SK-N-SH treated with all-trans-retinoic acid at 6 μM for 48 hours (cell line): ENCODE measurements around the gene THSD4.

Experiments used
- ATAC-seq: fragments of 200-7000 bp; cut with Tn5 transposase; 3 replicates; pipeline ENCODE4 v1.9.1; 2020; ENCODE audit warnings: mild to moderate bottlenecking, moderate library complexity
- ARNTL ChIP-seq: fragments of 450-650 bp; formaldehyde crosslinking; IDR thresholded peaks from 2 replicates; pipeline ENCODE4 v1.5.0; 2020; ENCODE audit warnings: low read depth, mild to moderate bottlenecking, moderate library complexity, borderline replicate concordance
- BACH2 ChIP-seq: fragments of 250-450 bp; sonication (Bioruptor Pico); IDR thresholded peaks from 2 replicates; pipeline ENCODE4 v1.9.0; 2021; ENCODE audit warnings: mild to moderate bottlenecking, borderline replicate concordance
- CSDC2 ChIP-seq: fragments of 250-450 bp; sonication (Bioruptor Pico); IDR thresholded peaks from 2 replicates; pipeline ENCODE4 v1.5.0; 2020; ENCODE audit warnings: mild to moderate bottlenecking, moderate library complexity
- CSRNP3 ChIP-seq: fragments of 250-450 bp; sonication (Bioruptor Pico); IDR thresholded peaks from 2 replicates; pipeline ENCODE4 v1.5.1; 2021; ENCODE audit warnings: mild to moderate bottlenecking, moderate library complexity
- ISL1 ChIP-seq: fragments of 250-450 bp; sonication (Bioruptor Pico); IDR thresholded peaks from 2 replicates; pipeline ENCODE4 v2.1.2; 2022; ENCODE audit warnings: mild to moderate bottlenecking, moderate library complexity
- OSR1 ChIP-seq: fragments of 250-450 bp; sonication (Bioruptor Pico); IDR thresholded peaks from 2 replicates; pipeline ENCODE4 v1.8.0; 2022; ENCODE audit warnings: moderate library complexity, mild to moderate bottlenecking, inconsistent platforms
- PPARA ChIP-seq: fragments of 250-450 bp; sonication (Bioruptor Pico); IDR thresholded peaks from 2 replicates; pipeline ENCODE4 v1.5.0; 2020; ENCODE audit warnings: mild to moderate bottlenecking, borderline replicate concordance
- RARB ChIP-seq: fragments of 250-450 bp; sonication (Bioruptor Pico); IDR thresholded peaks from 2 replicates; pipeline ENCODE4 v1.8.0; 2021; ENCODE audit warnings: mild to moderate bottlenecking, moderate library complexity
- SNAI2 ChIP-seq: fragments of 250-450 bp; sonication (Bioruptor Pico); IDR thresholded peaks from 2 replicates; pipeline ENCODE4 v1.5.0; 2020; ENCODE audit warnings: mild to moderate bottlenecking, moderate library complexity
- TCF4 ChIP-seq: fragments of 250-450 bp; sonication (Bioruptor Pico); IDR thresholded peaks from 2 replicates; pipeline ENCODE4 v1.8.0; 2021; ENCODE audit warnings: mild to moderate bottlenecking, moderate library complexity, borderline replicate concordance
- TOX ChIP-seq: fragments of 250-450 bp; sonication (Bioruptor Pico); IDR thresholded peaks from 2 replicates; pipeline ENCODE4 v1.8.0; 2021; ENCODE audit warnings: mild to moderate bottlenecking, moderate library complexity, borderline replicate concordance
- ZC3H10 ChIP-seq: fragments of 250-450 bp; sonication (Bioruptor Pico); IDR thresholded peaks from 2 replicates; pipeline ENCODE4 v1.5.1; 2021; ENCODE audit warnings: mild to moderate bottlenecking, moderate library complexity
- ZFP30 ChIP-seq: fragments of 450-650 bp; formaldehyde crosslinking; IDR thresholded peaks from 2 replicates; pipeline ENCODE4 v1.5.0; 2022; ENCODE audit warnings: mild to moderate bottlenecking, moderate library complexity
- ZNF565 ChIP-seq: fragments of 450-650 bp; formaldehyde crosslinking; conservative IDR thresholded peaks from 2 replicates; pipeline ENCODE4 v1.5.0; 2020; ENCODE audit warnings: low read depth, mild to moderate bottlenecking, moderate library complexity
- ZNF70 ChIP-seq: fragments of 450-650 bp; formaldehyde crosslinking; IDR thresholded peaks from 2 replicates; pipeline ENCODE4 v1.5.0; 2020; ENCODE audit warnings: mild to moderate bottlenecking, moderate library complexity
- ZNF8 ChIP-seq: fragments of 450-650 bp; formaldehyde crosslinking; IDR thresholded peaks from 2 replicates; pipeline ENCODE4 v1.5.0; 2020; ENCODE audit warnings: mild to moderate bottlenecking, moderate library complexity
- TF ChIP-seq, protein P1 (sequence below): fragments of 250-450 bp; sonication (Bioruptor Pico); IDR thresholded peaks from 2 replicates; pipeline ENCODE4 v1.8.0; 2020; ENCODE audit warnings: mild to moderate bottlenecking, moderate library complexity, borderline replicate concordance
- TF ChIP-seq, protein P2 (sequence below): fragments of 250-450 bp; sonication (Bioruptor Pico); IDR thresholded peaks from 2 replicates; pipeline ENCODE4 v1.8.0; 2021; ENCODE audit warnings: low read depth, mild to moderate bottlenecking, moderate library complexity, borderline replicate concordance
- TF ChIP-seq, protein P3 (sequence below): fragments of 250-450 bp; sonication (Bioruptor Pico); IDR thresholded peaks from 2 replicates; pipeline ENCODE4 v1.5.0; 2020; ENCODE audit warnings: mild to moderate bottlenecking, moderate library complexity

THSD4 gene

DNA sequence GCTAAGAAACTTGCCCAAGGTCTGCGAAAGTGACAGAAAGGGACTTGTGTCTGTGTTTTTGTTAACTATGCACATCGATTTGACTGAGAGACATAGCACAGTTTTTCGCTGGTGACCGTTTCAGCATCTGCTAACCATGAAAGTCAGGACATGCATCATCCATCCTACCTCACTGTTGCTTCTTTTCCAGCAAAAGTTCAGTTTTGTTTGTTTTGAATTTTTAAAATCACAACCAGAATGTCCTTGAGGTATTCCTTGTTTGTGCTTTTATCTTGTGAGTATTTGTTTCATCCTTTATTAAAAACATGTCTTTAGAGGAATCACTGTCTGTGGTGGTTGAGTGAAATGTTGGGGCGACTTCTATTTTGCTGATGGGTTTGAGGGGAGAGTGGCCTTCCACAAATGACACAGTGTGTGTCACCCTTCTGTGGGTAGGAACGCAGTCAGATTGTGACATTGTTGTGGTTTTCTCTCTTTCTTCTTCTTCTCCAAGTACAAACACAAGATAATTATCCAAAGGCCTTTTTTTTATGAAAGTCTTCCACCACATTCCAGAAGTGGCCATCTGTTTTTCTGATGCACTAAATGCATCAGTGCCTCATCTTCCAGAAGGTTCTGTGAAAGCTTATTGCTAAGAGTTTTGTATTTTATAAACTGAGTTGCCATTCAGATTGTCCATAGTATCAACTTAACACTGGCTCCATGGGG is 480.7 kb downstream of the THSD4 start:
- no peak for TF ChIP-seq OSR1
- peak; percentile 31; the same call in 1 of the 2 replicates for TF ChIP-seq ISL1 (CRISPR knock-in tag)
- TF ChIP-seq, protein P1, sequence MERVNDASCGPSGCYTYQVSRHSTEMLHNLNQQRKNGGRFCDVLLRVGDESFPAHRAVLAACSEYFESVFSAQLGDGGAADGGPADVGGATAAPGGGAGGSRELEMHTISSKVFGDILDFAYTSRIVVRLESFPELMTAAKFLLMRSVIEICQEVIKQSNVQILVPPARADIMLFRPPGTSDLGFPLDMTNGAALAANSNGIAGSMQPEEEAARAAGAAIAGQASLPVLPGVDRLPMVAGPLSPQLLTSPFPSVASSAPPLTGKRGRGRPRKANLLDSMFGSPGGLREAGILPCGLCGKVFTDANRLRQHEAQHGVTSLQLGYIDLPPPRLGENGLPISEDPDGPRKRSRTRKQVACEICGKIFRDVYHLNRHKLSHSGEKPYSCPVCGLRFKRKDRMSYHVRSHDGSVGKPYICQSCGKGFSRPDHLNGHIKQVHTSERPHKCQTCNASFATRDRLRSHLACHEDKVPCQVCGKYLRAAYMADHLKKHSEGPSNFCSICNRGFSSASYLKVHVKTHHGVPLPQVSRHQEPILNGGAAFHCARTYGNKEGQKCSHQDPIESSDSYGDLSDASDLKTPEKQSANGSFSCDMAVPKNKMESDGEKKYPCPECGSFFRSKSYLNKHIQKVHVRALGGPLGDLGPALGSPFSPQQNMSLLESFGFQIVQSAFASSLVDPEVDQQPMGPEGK (CRISPR knock-in tag), result no peak
- TF ChIP-seq ZNF70 (CRISPR knock-in tag), result no peak
- ATAC-seq, result peak; percentile 62; the same call in 2 of the 3 replicates

DNA sequence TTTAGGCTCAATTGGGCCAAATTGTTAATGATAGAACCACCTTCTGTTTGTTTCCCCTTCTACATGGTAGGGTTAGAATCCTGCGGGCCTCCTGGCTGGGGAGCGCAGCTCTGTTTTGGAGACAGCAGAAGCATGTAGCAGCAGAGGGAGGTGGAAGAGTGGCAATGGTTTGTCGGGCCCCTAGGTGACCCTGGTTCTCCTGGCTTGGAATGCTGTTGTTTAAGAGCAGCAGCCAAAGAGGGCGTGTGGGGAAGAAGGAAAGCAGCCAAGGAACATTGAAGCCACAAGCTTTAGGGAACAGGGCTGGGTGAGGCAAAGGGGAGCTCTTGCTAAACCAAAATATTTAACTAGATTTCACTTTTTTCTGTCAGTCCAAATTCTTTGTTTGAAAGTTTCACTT is 481.4 kb downstream of the THSD4 start:
- TF ChIP-seq ZNF70 (CRISPR knock-in tag) (no peak), PPARA (CRISPR knock-in tag) (no peak), RARB (CRISPR knock-in tag) (no peak), ZC3H10 (CRISPR knock-in tag) (no peak), ZNF8 (CRISPR knock-in tag) (no peak), CSRNP3 (CRISPR knock-in tag) (no peak), TOX (CRISPR knock-in tag) (no peak), ARNTL (CRISPR knock-in tag) (no peak), CSDC2 (CRISPR knock-in tag) (no peak), ISL1 (CRISPR knock-in tag) (no peak)
- TF ChIP-seq, protein P2, sequence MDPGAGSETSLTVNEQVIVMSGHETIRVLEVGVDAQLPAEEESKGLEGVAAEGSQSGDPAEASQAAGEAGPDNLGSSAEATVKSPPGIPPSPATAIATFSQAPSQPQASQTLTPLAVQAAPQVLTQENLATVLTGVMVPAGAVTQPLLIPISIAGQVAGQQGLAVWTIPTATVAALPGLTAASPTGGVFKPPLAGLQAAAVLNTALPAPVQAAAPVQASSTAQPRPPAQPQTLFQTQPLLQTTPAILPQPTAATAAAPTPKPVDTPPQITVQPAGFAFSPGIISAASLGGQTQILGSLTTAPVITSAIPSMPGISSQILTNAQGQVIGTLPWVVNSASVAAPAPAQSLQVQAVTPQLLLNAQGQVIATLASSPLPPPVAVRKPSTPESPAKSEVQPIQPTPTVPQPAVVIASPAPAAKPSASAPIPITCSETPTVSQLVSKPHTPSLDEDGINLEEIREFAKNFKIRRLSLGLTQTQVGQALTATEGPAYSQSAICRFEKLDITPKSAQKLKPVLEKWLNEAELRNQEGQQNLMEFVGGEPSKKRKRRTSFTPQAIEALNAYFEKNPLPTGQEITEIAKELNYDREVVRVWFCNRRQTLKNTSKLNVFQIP (CRISPR knock-in tag), result no peak
- TF ChIP-seq, protein P3, sequence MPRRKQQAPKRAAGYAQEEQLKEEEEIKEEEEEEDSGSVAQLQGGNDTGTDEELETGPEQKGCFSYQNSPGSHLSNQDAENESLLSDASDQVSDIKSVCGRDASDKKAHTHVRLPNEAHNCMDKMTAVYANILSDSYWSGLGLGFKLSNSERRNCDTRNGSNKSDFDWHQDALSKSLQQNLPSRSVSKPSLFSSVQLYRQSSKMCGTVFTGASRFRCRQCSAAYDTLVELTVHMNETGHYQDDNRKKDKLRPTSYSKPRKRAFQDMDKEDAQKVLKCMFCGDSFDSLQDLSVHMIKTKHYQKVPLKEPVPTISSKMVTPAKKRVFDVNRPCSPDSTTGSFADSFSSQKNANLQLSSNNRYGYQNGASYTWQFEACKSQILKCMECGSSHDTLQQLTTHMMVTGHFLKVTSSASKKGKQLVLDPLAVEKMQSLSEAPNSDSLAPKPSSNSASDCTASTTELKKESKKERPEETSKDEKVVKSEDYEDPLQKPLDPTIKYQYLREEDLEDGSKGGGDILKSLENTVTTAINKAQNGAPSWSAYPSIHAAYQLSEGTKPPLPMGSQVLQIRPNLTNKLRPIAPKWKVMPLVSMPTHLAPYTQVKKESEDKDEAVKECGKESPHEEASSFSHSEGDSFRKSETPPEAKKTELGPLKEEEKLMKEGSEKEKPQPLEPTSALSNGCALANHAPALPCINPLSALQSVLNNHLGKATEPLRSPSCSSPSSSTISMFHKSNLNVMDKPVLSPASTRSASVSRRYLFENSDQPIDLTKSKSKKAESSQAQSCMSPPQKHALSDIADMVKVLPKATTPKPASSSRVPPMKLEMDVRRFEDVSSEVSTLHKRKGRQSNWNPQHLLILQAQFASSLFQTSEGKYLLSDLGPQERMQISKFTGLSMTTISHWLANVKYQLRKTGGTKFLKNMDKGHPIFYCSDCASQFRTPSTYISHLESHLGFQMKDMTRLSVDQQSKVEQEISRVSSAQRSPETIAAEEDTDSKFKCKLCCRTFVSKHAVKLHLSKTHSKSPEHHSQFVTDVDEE (CRISPR knock-in tag), result no peak

DNA sequence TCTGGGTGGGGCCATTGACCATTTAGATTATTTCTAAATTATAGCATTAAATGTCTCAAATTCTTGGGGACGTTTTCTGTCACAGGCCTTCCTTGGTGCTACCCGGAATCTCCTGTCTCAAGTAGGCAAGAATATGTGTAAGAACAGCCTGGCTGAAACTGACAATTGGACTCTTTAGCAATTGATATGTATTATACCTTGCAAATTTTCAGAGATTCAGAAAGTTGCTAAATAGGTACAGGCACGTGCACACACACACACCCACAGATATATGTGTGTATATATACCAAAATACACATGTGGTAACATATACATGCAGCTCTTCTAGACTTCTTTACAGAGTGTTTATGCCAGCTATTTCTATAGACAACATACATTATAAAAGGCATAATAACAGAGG is 481.9 kb downstream of the THSD4 start:
- ATAC-seq, result no peak
- TF ChIP-seq ZFP30 (no peak), PPARA (CRISPR knock-in tag) (no peak), BACH2 (CRISPR knock-in tag) (no peak), ZNF565 (CRISPR knock-in tag) (no peak), RARB (CRISPR knock-in tag) (no peak), TCF4 (CRISPR knock-in tag) (no peak), SNAI2 (CRISPR knock-in tag) (no peak), ZNF70 (CRISPR knock-in tag) (no peak)
- TF ChIP-seq, protein P1 (CRISPR knock-in tag), result no peak
- TF ChIP-seq, all 23 proteins: peak for 0

More for the DNA sequence above, 481.4 kb downstream of the THSD4 start:
- ATAC-seq, result peak; percentile 22; the same call in 1 of the 3 replicates
